GM21423 (cell line): ENCODE data around the gene USP32.
"Not testable (repeated sequence)": the region's sequence is repeated elsewhere in the genome, so short reads cannot be mapped to it uniquely, and the experiment has no call there.

Source experiments
- ATAC-seq: cut with Tn5 transposase; IDR thresholded peaks from one replicate; pipeline ENCODE4 v1.9.1; 2021; ENCODE audit warnings: mild to moderate bottlenecking, moderate library complexity; ENCODE audit not compliant: unreplicated experiment

Gene USP32

DNA sequence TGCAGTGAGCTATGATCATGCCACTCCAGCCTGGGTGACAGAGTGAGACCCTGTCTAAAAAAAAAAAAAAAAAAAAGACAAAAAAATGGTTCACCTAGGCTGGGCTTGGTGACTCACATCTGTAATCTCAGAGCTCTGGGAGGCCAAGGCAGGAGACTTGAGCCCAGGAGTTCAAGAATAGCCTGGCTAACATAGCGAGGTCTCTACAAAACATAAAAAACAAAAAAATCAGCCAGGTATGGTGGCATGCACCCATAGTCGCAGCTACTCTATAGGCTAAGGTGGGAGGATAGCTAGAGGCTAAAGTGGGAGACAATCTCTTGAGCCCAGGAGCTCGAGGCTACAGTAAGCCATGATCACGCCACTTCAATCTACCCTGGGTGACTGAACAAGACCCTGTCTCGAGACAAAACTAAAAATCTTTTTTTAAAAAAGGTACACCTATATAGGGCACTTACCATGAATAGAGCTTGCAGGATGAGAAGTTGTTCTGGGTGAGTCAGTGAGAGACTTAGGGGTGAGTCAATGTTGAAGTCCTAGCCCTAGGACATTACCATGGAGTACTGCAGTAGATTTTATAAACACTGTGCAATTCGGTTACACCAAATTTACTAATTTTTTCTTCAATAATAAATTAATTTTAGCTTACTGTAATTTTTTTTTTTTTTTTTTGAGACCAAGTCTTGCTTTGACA is 19.0 kb downstream of the USP32 start:
- ATAC-seq: no peak

GRCh38 chr17:60371818-60372510 is 20.0 kb downstream of the USP32 start:
- no peak for ATAC-seq

GRCh38 chr17:60371416-60371815 is 20.5 kb downstream of the USP32 start:
- no peak for ATAC-seq

- no peak for ATAC-seq
These were observed 22.2 kb downstream of the USP32 start for GRCh38 chr17:60369727-60370126.

DNA sequence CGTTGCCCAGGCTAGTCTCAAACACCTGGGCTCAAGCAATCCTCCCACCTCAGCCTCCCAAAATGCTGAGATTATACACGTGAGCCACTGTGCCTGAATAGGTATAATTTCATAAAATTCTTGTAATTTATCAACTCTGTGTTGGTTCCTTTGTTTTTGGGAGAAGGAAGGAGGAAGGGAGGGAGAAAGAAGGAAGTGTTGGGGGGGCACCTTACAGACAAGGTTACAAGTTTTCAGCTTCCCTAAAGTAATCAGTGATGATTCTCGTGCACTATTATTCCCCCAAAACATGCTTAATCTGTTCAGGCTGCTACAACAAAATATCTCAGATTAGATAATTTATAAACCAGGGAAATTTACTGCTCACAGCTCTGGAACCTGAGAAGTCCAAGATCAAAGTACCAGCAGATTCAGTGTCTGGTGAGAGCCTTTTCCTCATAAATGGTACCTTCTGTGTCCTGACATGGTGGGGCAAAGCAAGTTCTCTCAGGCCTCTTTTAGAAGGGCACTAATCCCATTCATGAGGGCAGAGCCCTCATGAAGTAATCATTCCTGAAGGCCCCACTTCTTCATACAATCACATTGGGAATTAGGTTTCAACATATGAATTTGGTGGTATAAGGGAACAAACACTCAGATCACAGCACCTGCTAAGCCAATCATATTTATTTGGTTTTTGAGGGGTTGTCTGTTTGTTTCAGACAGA is 28.1 kb downstream of the USP32 start:
- no peak for ATAC-seq

DNA sequence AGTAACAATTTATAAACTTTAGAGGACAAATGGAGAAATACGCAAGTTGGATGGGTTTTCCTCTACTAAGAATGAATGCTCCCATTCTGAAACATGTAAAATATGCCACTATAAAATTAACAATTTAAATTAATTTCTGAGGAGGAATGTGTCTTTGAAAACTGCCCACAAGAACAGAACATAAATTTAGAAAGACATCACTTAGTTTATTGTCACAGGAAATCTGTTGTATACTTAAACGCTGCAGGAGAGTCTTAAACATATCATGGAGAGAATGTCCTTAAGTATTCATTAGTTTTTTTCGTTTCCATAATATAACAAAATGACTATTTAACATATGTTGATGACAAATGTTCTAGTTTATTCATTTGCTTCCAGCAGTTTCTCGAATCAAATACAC is 29.6 kb downstream of the USP32 start:
- no peak for ATAC-seq

- no peak for ATAC-seq
These were observed 30.0 kb downstream of the USP32 start for GRCh38 chr17:60361889-60362288.

DNA sequence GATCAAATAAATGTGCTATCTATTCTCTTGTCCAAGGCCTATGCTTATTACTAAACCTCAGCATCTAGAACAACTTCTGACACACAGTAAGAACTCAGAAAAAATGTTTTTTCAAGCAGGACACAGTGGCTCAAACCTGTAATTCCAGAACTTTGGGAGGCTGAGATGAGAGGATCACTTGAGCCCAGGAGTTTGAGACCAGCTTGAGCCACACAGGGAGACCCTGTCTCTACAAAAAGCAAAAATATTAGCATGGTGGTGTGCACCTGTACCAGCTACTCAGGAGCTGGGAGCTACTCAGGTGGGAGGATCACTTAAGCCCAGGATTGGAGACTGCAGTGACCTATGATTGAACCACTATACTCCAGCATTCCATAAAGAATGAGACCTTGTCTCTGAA is 32.5 kb downstream of the USP32 start:
- ATAC-seq: no peak

GRCh38 chr17:60358606-60359225 is 33.2 kb downstream of the USP32 start:
- no peak for ATAC-seq

DNA sequence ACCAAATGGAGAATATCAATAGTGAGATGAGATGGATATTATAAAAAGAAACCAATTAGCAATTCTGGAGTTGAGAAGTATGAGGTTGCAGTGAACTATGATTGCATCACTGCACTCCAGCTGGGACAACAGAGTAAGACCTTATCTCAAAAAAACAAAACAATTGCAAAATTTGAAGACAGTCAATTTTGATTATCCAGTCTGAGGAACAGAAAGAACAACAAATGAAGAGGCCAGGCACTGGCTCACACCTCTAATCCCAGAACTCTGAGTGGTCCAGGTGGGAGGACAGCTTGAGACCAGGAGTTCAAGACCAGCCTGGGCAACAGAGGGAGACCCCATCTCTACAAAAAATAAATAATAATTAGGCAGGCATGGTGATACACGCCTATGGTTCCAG is 35.0 kb downstream of the USP32 start:
- no peak for ATAC-seq

- ATAC-seq: no peak
These were observed 36.0 kb downstream of the USP32 start for GRCh38 chr17:60355663-60356594.

DNA sequence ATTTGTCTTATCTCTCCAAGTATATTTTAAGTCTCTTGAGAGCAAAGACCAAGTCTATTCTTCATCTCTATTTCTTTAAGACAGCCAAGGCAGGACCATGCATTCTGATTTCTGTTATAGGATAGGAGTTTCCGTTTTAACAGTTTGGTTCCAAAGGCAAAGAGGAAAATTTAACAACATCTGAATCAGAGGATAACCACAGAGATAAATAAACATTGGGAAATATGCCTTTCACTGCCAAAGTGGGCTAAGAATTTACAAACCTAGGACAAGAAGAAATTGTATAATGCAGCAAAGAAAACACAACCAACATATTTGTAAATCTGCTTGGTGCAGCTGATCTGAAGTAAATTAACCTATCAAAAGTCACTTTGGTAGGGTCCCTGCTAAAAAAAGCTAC is 37.7 kb downstream of the USP32 start:
- ATAC-seq: no peak

DNA sequence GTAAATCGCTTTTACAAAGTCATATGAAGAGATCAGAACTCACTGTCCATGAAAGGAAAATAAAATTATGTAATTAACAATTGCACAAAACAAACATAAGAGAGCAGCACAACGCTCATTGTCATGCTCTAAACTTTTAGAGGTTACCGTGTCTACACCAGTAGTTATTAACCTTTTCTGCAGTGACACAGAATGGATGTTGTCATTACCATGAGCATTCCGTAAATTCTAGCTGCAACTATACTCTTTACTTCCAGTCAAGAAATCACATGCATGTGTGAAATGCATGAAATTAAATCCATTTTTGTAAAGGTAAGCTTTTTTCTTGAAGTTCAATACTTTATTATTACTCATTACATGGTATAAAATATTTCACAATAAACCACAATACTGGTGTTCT is 38.2 kb downstream of the USP32 start:
- ATAC-seq: no peak

DNA sequence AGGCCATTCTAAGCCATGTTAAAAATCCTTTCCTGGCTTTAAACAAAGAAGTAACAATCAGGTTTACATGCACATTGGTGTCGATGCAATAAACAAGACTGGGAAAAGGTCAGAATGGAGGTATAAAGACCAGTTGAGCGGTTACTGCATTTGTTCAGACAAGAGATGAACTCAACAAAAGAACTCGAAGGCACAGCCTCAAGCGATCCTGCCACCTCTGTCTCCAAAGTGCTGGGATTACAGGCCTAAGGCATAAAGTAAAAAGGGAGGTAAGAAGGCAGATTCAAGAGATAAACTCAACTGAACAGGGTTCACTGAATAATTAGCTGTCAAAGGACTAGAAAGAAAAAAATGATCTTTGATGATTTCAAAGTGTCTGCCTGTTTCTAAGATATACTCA is 39.4 kb downstream of the USP32 start:
- ATAC-seq: no peak

DNA sequence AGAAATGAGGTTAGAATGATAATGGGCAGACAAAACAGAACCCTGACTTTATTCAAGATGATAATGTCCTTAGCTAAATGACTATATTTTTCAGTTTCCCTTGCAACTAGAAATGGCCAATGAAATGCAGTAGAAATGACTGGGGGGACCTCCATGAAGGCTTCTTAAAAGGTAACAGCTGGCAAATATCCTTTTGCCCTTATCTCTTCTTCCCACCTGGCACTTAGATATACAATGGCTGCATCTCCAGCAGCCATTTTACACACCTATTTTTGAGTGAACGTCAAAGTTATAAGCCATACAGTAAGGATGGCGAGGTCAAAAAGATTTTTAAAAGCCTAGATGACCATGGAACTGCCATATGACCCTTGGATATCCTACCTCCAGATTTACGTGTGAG is 39.9 kb downstream of the USP32 start:
- ATAC-seq: no peak

- no peak for ATAC-seq
These were observed 40.8 kb downstream of the USP32 start for GRCh38 chr17:60351012-60351695.

DNA sequence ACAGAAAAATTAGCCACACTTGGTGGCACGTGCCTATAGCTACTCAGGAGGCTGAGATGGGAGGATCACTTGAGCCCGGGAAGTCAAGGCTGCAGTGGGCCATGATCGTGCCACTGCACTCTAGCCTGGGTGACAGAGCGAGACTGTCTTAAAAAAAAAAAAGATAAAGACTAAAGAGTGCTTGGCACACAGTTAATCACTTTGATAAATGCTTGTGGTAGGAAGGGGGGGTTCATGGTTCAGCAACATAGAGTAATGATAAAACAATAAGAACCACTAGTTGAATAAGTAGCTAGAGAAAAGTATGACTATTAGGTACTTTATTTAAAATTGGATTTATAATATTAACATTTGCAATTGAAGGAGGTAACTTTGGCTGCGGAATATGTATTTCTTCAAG is 43.3 kb downstream of the USP32 start:
- ATAC-seq: no peak

DNA sequence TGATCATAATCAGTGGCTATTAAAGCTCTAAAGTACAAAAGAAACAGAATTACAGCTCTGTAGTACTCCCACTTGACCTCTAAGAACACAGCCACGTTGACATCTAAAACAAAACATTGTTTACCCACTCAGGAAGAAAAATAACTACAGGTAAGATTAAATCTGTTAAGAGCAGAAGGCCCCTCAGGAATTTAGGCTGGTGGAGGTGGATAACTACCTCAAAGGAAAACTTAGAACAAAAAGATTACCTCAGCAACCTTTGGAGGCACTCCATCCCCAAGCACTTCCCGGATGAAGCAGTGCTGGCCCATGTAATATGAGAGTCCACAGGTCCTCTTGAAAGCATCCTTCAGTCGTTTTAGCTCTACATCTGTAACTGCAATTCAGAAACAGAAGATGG is 46.7 kb downstream of the USP32 start:
- no peak for ATAC-seq

DNA sequence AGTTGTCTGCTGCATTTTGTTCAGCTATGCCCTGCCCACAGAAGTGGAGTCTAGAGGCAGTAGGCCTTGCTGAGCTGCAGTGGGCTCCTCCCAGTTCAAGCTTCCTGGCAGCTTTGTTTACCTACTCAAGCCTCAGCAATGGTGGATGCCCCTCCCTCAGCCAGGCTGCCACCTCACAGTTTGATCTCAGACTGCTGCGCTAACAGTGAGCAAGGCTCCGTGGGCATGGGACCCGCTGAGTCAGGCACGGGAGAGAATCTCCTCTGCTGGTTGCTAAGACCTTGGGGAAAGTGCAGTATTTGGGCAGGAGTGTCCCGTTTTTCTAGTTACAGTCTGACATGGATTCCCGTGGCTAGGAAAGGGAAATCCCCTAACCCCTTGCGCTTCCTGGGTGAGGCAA is 49.4 kb downstream of the USP32 start:
- not testable (repeated sequence) for ATAC-seq

GRCh38 chr17:60335289-60335688 is 56.6 kb downstream of the USP32 start:
- no peak for ATAC-seq
